Measurements from ENCODE around the gene SNAP23.

The SNAP23 gene

DNA sequence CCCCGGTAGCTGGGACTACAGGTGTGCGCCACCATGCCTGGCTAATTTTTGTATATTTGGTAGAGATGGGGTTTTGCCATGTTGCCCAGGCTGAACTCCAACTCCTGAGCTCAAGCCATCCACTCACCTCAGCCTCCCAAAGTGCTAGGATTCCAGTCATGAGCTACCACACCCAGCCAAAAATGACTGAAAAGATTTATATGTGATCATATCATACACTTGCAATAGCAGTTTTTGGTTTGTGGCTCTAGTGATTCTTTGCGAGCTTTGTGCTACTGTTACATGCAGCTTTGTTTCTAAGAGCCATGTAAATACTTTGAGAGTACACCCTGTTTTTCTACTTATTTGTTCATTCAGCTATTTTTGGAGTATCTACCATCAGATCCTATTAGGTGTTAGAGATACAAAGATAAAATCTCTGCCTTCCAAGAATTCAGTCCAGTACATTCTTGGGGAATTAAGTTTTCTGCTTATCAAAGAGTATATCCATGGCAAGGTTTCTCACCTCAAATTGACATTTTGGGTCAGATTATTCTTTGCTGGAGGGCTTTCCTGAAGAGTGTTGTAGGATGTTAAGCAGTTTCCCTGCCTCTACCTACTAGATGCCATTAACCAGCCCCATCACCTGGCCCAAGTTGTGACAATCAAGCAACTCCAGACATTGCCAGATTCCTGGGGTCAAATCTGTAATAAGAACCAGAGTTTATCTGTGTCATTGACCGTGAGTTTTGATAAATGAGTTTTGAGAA lies 15.0 kb downstream of the SNAP23 start:
- TF ChIP-seq SPI1 (IDR thresholded peaks at IDR 0.05; ENCODE audit: low read depth, low read length) (no peak), TAF1 (IDR thresholded peaks at IDR 0.05; ENCODE audit: low read depth, low read length) (no peak), POLR2AphosphoS5 (IDR thresholded peaks at IDR 0.05; ENCODE audit: low read depth, low read length) (no peak), PAX5 (IDR thresholded peaks at IDR 0.05; ENCODE audit: insufficient read depth, low read length, severe bottlenecking) (no peak), POU2F2 (IDR thresholded peaks at IDR 0.05; ENCODE audit: low read depth, low read length) (no peak)
- FAIRE-seq: no peak
- DNase-seq (ENCODE audit: insufficient read length, low spot score): no peak

DNA sequence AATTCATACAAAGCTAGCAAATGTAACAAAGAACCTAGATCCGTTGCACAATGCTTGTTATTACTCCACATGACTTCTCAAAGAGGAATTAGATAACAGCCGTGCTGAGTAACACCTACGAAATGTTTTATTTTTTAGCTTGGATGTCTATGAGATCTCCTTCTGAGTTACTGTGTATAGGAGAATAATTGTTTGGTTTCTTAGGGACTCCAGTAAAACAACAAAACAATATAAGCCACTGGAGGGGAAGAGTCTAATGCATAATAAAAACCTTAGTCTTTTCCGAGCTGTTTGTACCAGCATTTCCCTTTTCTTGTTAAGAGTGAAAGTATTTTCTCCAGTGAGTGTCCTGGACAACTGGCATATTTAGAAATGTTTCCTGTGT lies 15.6 kb downstream of the SNAP23 start:
- FAIRE-seq (peak; percentile 55), DNase-seq (ENCODE audit: insufficient read length, low spot score) (no peak)

DNA sequence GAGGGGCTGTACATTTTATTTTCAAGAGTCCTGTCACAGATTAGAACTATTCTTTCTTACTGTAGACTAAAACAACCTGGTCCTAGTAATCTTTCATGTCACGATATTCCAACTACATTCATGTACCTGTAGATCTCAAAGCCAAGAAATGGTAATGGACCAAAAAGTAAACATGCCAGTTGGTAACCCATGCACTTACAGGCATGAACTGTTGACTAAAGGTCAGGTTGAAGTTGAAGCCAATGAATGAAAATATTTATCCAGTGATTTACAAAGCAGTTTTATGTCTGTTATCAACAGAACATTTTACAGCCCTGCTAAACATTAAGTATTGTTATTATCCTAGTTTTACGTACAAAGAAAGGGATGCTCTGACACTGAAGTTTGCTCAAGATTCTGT lies 27.9 kb downstream of the SNAP23 start:
- DNase-seq (ENCODE audit: insufficient read length, low spot score) (no peak), FAIRE-seq (peak; percentile 9)
- TF ChIP-seq POU2F2 (IDR thresholded peaks at IDR 0.05; ENCODE audit: low read depth, low read length) (no peak), TAF1 (IDR thresholded peaks at IDR 0.05; ENCODE audit: low read depth, low read length) (no peak), SPI1 (IDR thresholded peaks at IDR 0.05; ENCODE audit: low read depth, low read length) (no peak), POLR2AphosphoS5 (IDR thresholded peaks at IDR 0.05; ENCODE audit: low read depth, low read length) (no peak), PAX5 (IDR thresholded peaks at IDR 0.05; ENCODE audit: insufficient read depth, low read length, severe bottlenecking) (no peak), POLR2A (IDR thresholded peaks at IDR 0.05; ENCODE audit: low read depth, low read length) (no peak)

More for the DNA sequence above, 15.6 kb downstream of the SNAP23 start:
- TF ChIP-seq POU2F2 (IDR thresholded peaks at IDR 0.05; ENCODE audit: low read depth, low read length): no peak
- TF ChIP-seq PAX5 (IDR thresholded peaks at IDR 0.05; ENCODE audit: insufficient read depth, low read length, severe bottlenecking): no peak
- no peak for TF ChIP-seq SPI1 (IDR thresholded peaks at IDR 0.05; ENCODE audit: low read depth, low read length)
- TF ChIP-seq POLR2A (IDR thresholded peaks at IDR 0.05; ENCODE audit: low read depth, low read length): no peak
- no peak for TF ChIP-seq POLR2AphosphoS5 (IDR thresholded peaks at IDR 0.05; ENCODE audit: low read depth, low read length)

DNA sequence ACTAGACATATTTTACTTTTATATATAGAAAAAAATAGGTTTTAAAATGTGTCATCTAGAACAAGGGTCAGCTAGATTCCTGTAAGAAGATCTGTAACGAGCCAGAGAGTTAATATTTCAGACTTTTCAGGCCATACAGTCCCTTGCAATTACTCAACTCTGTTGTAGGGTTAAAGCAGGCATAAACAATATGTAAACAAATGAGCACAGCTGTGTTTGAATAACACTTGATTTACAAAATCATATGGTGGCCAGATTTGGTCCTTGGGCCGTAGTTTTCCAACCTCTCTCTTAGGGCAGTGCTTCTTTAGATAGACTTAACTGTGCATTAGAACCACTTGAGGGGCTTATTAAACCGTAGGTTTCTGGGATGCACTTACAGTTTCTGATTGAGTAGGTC lies 33.5 kb downstream of the SNAP23 start:
- FAIRE-seq (no peak), DNase-seq (ENCODE audit: insufficient read length, low spot score) (no peak)
- TF ChIP-seq POLR2AphosphoS5 (IDR thresholded peaks at IDR 0.05; ENCODE audit: low read depth, low read length): no peak
- no peak for TF ChIP-seq POLR2A (IDR thresholded peaks at IDR 0.05; ENCODE audit: low read depth, low read length)
- TF ChIP-seq PAX5 (IDR thresholded peaks at IDR 0.05; ENCODE audit: insufficient read depth, low read length, severe bottlenecking): no peak
- TF ChIP-seq TAF1 (IDR thresholded peaks at IDR 0.05; ENCODE audit: low read depth, low read length): no peak
- no peak for TF ChIP-seq SPI1 (IDR thresholded peaks at IDR 0.05; ENCODE audit: low read depth, low read length)
- no peak for TF ChIP-seq POU2F2 (IDR thresholded peaks at IDR 0.05; ENCODE audit: low read depth, low read length)

DNA sequence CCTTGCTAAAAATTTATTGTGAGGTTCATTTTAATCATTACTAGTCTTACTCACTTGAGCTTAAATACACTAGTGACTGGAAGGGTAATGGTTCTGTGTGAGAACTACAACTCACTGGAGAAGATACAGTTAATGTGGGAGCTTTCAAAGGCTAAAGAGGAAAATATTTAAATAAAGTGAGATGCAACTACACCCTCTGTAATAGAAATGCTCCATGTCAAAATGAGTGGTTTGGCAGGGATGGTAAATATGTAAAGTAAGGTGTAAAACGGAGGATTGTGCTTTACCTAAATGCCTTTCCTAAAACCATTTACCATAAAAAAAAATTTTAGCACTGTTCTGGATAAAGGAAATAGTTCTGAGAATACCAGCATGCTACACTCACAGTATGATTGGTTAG lies 37.8 kb downstream of the SNAP23 start:
- TF ChIP-seq PAX5 (IDR thresholded peaks at IDR 0.05; ENCODE audit: insufficient read depth, low read length, severe bottlenecking): no peak
- TF ChIP-seq POU2F2 (IDR thresholded peaks at IDR 0.05; ENCODE audit: low read depth, low read length): no peak
- no peak for FAIRE-seq
- no peak for DNase-seq (ENCODE audit: insufficient read length, low spot score)

DNA sequence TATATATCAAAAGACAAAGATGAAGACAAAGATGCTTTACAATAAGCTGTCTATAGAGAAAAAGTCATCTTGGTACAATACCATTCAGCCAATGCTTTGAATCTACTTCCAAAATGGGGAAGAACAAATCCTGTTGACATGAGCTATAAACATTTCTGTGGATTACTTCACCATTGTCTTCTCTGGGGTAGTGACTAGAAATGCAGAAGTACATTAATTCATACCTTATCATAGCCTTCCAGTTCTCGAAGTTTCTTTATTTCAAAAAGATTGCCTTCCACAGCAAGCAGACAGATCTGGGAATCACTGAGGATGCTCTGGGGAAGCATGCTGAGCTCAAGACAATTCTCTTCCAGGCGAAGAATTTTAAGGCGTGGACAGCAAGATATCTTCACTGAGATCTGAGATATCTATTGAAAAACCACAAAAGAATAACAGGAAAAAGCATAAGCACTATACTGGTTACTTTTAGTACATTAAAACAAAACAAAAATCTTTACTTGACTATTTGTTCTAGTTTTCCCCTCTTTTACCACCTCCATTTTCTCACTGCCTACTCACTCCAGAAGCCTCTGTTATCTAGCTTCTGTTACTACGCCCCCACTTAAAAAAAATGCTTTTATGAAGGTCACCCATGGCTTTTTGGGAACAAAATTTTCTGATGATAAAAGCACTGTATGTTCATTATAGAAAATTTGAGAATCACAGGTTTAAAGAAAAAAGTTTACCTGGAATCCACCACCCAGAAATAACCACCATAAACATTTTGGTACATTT lies 49.6 kb downstream of the SNAP23 start:
- FAIRE-seq: no peak
- no peak for DNase-seq (ENCODE audit: insufficient read length, low spot score)

DNA sequence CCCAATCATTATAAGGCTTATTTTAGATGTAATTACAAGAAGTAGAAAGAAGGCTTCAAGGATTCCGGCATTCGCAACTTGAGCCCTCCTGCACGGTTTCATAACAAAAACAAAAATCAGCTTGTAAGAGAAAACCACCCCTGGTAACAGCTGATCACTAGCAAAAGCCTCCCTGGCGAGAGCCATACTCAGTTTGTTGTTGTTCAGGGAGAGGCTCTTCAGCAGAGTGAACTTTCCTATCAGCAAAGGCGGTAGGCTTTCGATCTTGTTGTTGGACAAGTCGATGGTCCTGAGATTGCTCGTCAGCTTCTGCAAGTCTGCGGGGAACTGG lies 52.4 kb downstream of the SNAP23 start:
- TF ChIP-seq POU2F2 (IDR thresholded peaks at IDR 0.05; ENCODE audit: low read depth, low read length) (no peak), SPI1 (IDR thresholded peaks at IDR 0.05; ENCODE audit: low read depth, low read length) (no peak), TAF1 (IDR thresholded peaks at IDR 0.05; ENCODE audit: low read depth, low read length) (no peak), POLR2A (IDR thresholded peaks at IDR 0.05; ENCODE audit: low read depth, low read length) (no peak), PAX5 (IDR thresholded peaks at IDR 0.05; ENCODE audit: insufficient read depth, low read length, severe bottlenecking) (no peak), POLR2AphosphoS5 (IDR thresholded peaks at IDR 0.05; ENCODE audit: low read depth, low read length) (no peak)
- FAIRE-seq: no peak
- peak; percentile 16 for DNase-seq (ENCODE audit: insufficient read length, low spot score)

More for the DNA sequence above, 49.6 kb downstream of the SNAP23 start:
- no peak for TF ChIP-seq TAF1 (IDR thresholded peaks at IDR 0.05; ENCODE audit: low read depth, low read length)
- TF ChIP-seq POLR2AphosphoS5 (IDR thresholded peaks at IDR 0.05; ENCODE audit: low read depth, low read length): no peak
- TF ChIP-seq SPI1 (IDR thresholded peaks at IDR 0.05; ENCODE audit: low read depth, low read length): no peak
- TF ChIP-seq PAX5 (IDR thresholded peaks at IDR 0.05; ENCODE audit: insufficient read depth, low read length, severe bottlenecking): no peak
- no peak for TF ChIP-seq POU2F2 (IDR thresholded peaks at IDR 0.05; ENCODE audit: low read depth, low read length)
- TF ChIP-seq POLR2A (IDR thresholded peaks at IDR 0.05; ENCODE audit: low read depth, low read length): no peak

DNA sequence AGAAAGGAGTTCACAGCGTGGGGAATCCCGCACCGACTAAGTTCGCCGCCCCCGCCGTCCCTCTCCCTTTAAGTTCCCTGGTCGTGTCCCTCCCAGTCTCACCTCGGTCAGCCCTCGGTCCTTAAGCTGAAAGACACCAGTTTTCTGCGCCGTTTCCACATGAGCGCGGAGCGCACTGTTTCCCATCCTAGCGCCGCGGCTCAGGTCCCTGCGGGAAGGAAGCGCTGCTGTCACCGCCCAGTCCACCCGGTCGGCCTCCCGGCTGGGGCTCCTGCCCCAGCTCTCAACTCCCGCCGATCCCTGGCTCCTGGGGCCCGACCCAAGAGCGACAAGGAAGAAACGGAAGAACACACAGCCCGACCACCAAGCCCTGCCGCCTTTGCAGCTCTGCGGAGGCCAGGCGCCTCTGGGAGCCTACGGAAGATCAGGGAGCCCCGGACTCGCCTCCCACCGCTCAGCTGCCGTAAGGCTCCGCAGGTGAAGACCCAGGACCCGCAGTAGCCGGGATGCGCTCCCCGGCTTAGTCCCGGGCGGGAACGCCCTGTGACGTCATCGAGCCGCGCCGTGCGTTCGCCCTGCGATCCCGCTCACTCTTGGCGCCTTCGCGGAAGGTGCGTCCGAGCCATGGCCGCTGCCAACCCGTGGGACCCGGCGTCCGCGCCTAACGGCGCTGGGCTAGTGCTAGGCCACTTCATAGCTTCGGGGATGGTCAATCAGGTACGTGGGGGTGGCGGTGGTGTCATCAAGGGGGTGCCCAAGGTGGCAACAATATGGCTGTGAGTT lies 53.0 kb downstream of the SNAP23 start, which contains the start of the genes HAUS2 and LRRC57:
TSS of gene HAUS2 (plus strand) at position 590 of the 783 bp plus-strand sequence. CDS start at position 625, 35 bp downstream.
TSS of gene LRRC57 (minus strand) at position 545 of the 783 bp plus-strand sequence. CDS start at position 186, 359 bp downstream.
- FAIRE-seq: peak; percentile 98
- peak; percentile 55; the same call in 1 of the 2 replicates for TF ChIP-seq POU2F2 (IDR thresholded peaks at IDR 0.05; ENCODE audit: low read depth, low read length)
- no peak for TF ChIP-seq SPI1 (IDR thresholded peaks at IDR 0.05; ENCODE audit: low read depth, low read length)
- TF ChIP-seq POLR2AphosphoS5 (IDR thresholded peaks at IDR 0.05; ENCODE audit: low read depth, low read length): peak; percentile 85; the same call in 1 of the 2 replicates
- peak; percentile 85 for TF ChIP-seq POLR2A (IDR thresholded peaks at IDR 0.05; ENCODE audit: low read depth, low read length)
- peak; percentile 70; the same call in 1 of the 2 replicates for TF ChIP-seq TAF1 (IDR thresholded peaks at IDR 0.05; ENCODE audit: low read depth, low read length)
- TF ChIP-seq PAX5 (IDR thresholded peaks at IDR 0.05; ENCODE audit: insufficient read depth, low read length, severe bottlenecking): peak; percentile 15
- DNase-seq (ENCODE audit: insufficient read length, low spot score): peak; percentile 90
